Measurements from ENCODE around the gene SLC50A1.

Gene SLC50A1

DNA sequence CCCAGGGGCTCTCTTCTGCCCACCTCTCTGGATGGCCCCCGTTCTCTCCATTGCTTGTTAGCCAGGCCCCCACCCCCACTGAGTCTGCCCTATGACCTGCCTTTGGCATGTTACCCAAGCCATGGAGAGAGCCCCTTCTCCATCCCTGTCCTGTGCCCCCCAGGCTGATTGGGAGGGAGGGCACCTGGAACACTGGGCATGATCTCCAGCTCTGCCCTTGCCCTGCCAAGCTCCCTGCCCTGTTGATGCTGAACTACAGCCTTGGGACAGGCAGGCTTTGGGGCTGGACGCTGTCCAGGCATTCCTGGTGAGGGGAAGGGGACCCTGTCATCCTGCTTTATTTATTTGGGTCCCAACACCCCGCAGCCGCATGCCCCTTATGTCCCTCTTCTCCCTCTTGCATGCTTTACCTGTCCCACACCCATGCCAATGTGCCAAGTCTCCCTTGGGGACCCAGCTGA, 48.7 kb downstream of the SLC50A1 start:
- DNase-seq (ENCODE audit: low read depth in 3 of 3): no peak

DNA sequence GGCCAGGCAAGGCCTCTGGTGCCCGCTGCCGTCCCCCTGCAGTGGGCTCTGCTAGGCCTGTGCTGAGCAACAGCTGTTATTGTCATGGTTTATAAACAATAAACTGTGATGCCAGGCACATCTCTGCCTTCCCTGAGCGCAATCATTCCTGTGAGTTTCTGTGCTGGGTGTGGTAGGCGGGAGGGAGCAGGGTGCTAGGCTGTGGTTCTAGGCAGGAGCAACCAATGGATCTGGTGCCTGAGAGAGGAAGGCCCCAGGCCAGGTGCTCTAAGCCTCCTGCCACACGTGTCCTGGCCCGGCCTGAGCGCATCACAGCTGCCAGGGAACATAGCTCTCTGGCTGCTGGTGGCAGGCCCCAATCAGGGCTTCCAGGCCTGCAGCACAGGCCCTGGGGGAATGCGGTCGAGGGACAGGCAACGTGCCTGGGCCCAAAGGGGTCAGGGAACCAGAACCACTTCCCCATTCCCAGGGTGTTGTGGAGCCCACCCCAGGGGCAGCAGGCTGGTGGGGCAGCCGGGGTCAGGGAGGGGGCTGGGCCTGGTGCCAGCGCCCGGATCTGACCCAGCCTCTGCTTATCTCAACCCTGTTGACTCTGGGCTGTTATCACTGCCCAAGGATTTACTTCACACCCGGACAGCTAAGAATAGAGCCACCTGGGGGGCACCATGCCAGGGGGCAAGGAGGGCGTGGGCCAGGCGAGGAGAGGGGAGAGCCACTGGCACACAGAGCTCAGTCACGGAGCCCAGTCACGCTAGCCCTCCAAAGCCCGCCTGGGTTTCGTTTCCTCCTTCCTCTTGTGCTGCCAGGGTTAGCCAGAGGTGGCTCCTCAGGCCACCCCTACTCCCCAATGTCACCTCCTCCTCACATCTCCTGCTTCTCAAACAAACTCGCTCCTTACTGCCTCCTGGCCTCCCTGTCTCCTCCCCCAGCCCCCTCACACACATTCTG, 49.5 kb downstream of the SLC50A1 start:
- no peak for DNase-seq (ENCODE audit: low read depth in 3 of 3)

DNA sequence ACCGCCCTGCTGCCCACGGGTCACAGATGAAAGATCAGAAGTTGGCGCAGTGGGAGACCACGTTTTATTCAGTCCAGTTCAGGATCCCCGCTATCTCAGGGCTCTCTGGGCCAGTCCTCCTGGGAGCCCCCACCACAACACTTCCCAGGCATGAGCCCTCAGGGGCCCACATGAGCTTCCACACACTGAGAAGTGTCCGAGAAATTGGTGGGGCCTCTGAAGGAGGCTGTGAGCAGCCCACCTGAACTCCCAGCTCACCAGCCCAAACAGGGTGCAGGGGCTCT, 50.1 kb downstream of the SLC50A1 start:
- no peak for DNase-seq (ENCODE audit: low read depth in 3 of 3)

GRCh38 chr1:155186067-155186793, 50.6 kb downstream of the SLC50A1 start:
- DNase-seq (ENCODE audit: low read depth in 3 of 3): no peak

- no peak for DNase-seq (ENCODE audit: low read depth in 3 of 3)
Observed at GRCh38 chr1:155186794-155187455, 51.3 kb downstream of the SLC50A1 start.

DNA sequence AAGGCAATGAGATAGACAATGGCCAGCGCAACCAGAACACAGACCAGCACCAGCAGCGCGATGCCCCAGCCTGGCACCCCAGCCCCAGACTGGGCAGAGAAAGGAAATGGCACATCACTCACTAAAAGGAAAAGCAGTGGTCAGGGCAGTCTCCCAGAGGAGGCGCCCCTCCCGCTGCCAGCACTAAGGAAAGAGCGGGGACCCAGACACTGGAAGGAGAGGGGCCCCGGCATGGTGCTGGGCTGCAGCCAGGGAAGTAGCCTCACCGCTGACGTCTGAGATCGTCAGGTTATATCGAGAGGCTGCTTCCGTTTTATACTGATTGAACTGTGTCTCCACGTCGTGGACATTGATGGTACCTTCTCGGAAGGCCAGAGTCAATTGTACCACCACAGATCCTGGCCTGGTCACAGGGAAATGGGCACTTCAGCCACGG, 51.8 kb downstream of the SLC50A1 start:
- no peak for DNase-seq (ENCODE audit: low read depth in 3 of 3)

- no peak for DNase-seq (ENCODE audit: low read depth in 3 of 3)
Observed at GRCh38 chr1:155188268-155188667, 52.6 kb downstream of the SLC50A1 start.

All from stimulated activated CD4-positive, alpha-beta T cell treated with anti-CD3 and anti-CD28 coated beads, TNF-alpha, amount 100 ng/mL, for 24 hours (primary cell).